Panc1 (cell line): ENCODE measurements around the gene CCDC187. TPM values are rescaled to one million over a fixed set of nuclear protein-coding genes. Genes with fewer than 3 reads are reported as not detected.

Experiments used
- ATAC-seq: fragments of 200-7000 bp; cut with Tn5 transposase; 2 replicates; pipeline ENCODE4 v1.9.1; 2020; ENCODE audit warnings: mild to moderate bottlenecking, moderate library complexity
- BruUV-seq: library from RNA; stranded (reverse); fragments of 400-500 nt; replicated peaks from 2 replicates; lab custom pipeline; 2021; lab: Mats Ljungman, UMichigan
- CTCF ChIA-PET: fragments of 300-600 bp; sonication (Branson Sonifier 250); formaldehyde crosslinking; loops from one replicate; lab custom pipeline; 2022; ENCODE audit warnings: antibody characterized with exemption; lab: Charles Lee
- POLR2A ChIA-PET: fragments of 300-600 bp; sonication (Branson Sonifier 250); formaldehyde crosslinking; loops from one replicate; lab custom pipeline; 2022; ENCODE audit warnings: antibody characterized with exemption; lab: Charles Lee
- DNase-seq: peaks from one replicate; pipeline ENCODE4 v3.0.0-alpha.2; 2010; ENCODE audit warnings: low read depth, low spot score
- H3K27ac ChIP-seq: 2 replicates; pipeline ENCODE4 v1.5.1; 2011; ENCODE audit warnings: mild to moderate bottlenecking, low read length, inconsistent platforms
- H3K27me3 ChIP-seq: fragments of 200-500 bp; sonication (Bioruptor generic); 2 replicates; pipeline ENCODE4 v1.6.0; 2014; ENCODE audit warnings: low read length, inconsistent platforms; ENCODE audit not compliant: control insufficient read depth, insufficient read depth
- H3K36me3 ChIP-seq: fragments of 200-500 bp; sonication (Bioruptor generic); 2 replicates; pipeline ENCODE4 v1.5.1; 2014; ENCODE audit warnings: inconsistent platforms, mild to moderate bottlenecking, low read length, moderate library complexity; ENCODE audit not compliant: control insufficient read depth, insufficient read depth
- H3K4me1 ChIP-seq: 2 replicates; pipeline ENCODE4 v1.5.1; 2011; ENCODE audit warnings: inconsistent platforms, mild to moderate bottlenecking, low read length, moderate library complexity; ENCODE audit not compliant: control insufficient read depth, insufficient read depth
- H3K4me3 ChIP-seq, 2 experiments: 2 replicates each; pipeline ENCODE4 v1.5.1; 2011 to 2012; ENCODE audit warnings: low read depth in 2 of 2, low read length in 2 of 2, mild to moderate bottlenecking in 2 of 2, inconsistent platforms in 1 of 2, moderate library complexity in 1 of 2
- H3K9me3 ChIP-seq: fragments of 200-500 bp; sonication (Bioruptor generic); 2 replicates; pipeline ENCODE4 v1.5.1; 2014; ENCODE audit warnings: low read depth, mild to moderate bottlenecking, inconsistent platforms, low read length, moderate library complexity; ENCODE audit not compliant: control insufficient read depth, insufficient read depth
- POLR2AphosphoS5 ChIP-seq: IDR thresholded peaks from 2 replicates; pipeline ENCODE4 v1.6.1; 2012; ENCODE audit warnings: mild to moderate bottlenecking, low read depth, low read length, moderate library complexity
- REST ChIP-seq, 2 experiments: IDR thresholded peaks; 2 replicates each; pipeline ENCODE4 v1.6.1; 2011 to 2012; ENCODE audit warnings: low read depth in 2 of 2, control low read depth in 1 of 2, low read length in 1 of 2, mild to moderate bottlenecking in 1 of 2, moderate library complexity in 1 of 2; ENCODE audit not compliant: insufficient read depth in 1 of 2
- SIN3A ChIP-seq: IDR thresholded peaks from 2 replicates; pipeline ENCODE4 v1.6.1; 2012; ENCODE audit warnings: low read depth, mild to moderate bottlenecking, low read length, moderate library complexity, borderline replicate concordance; ENCODE audit not compliant: insufficient read depth
- TCF7L2 ChIP-seq: IDR thresholded peaks from 2 replicates; pipeline ENCODE4 v1.6.1; 2011; ENCODE audit warnings: mild to moderate bottlenecking, low read depth, low read length, inconsistent platforms
- in situ Hi-C: cut with HindIII; loops from 2 replicates; pipeline ENCODE4 v1.10.0; 2016; ENCODE audit warnings: low sequenced_read_pairs, low pct_unique_long_range_greater_than_20kb
- intact Hi-C: fragments of 100-400 bp; cut with micrococcal nuclease; formaldehyde crosslinking; loops from one replicate; pipeline ENCODE4 v1.10.0; 2022; ENCODE audit not compliant: unreplicated experiment
- total RNA-seq: library from RNA; stranded (reverse); gene quantifications from one replicate; pipeline ENCODE4 v1.2.1, GENCODE V29; 2021; ENCODE audit not compliant: unreplicated experiment
- TF ChIP-seq, protein P1 (sequence below): fragments of 450-650 bp; IDR thresholded peaks from 2 replicates; pipeline ENCODE4 v1.5.1; 2017; ENCODE audit warnings: mild to moderate bottlenecking

Gene CCDC187
- total RNA-seq, 1 experiment from 2014 or later = not detected

DNA sequence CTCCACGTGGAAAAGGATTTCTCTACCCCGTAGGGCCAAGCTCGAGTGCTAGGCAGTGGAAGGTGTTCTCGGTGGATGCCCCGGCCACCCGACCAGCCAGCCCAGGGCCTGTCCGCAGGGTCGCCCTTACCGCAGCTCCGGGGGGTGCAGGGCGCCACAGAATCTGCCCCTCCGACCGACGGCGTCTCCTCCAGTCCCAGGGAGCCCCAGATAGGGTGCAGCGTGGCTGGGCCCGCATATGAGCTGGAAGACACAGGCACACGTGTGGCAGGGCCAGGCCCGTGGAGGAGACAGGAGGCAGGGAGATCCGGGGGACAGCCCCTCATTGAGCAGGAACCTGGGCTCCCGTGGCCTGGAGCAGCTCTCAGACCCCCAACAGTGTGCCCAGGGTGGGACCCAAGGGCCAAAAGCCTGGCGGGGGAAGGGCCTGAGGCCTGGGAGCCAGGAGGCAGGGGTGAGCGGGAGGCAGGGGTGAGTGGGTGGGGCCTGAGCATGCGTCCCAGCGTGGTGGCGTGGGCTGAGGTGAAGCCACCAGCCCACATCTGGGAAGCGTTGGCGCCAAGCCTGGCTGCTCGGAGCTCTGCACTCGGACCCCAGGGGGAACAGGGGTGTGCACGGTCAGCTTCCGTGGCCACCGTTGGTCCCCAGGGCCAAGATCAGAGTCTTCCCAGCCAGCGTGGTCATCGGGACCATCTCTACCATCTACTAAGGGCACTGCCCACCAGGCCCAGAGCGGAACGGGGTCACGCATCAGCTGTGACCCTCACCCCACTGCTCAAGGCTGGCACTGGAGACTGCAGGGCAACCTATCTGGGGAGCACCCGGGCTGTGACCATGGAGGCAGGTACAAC, 22.2 kb downstream of the CCDC187 start:
- no peaks in the 10 kb centered on the region for H3K9me3 ChIP-seq
- in situ Hi-C loops = no loop called here
- H3K4me3 ChIP-seq = no peak overlapping the region
- H3K36me3 ChIP-seq = no peaks in the 10 kb centered on the region
- ChIA-PET POLR2A (no interaction called here), CTCF (no interaction called here)
- TF ChIP-seq, protein P1, sequence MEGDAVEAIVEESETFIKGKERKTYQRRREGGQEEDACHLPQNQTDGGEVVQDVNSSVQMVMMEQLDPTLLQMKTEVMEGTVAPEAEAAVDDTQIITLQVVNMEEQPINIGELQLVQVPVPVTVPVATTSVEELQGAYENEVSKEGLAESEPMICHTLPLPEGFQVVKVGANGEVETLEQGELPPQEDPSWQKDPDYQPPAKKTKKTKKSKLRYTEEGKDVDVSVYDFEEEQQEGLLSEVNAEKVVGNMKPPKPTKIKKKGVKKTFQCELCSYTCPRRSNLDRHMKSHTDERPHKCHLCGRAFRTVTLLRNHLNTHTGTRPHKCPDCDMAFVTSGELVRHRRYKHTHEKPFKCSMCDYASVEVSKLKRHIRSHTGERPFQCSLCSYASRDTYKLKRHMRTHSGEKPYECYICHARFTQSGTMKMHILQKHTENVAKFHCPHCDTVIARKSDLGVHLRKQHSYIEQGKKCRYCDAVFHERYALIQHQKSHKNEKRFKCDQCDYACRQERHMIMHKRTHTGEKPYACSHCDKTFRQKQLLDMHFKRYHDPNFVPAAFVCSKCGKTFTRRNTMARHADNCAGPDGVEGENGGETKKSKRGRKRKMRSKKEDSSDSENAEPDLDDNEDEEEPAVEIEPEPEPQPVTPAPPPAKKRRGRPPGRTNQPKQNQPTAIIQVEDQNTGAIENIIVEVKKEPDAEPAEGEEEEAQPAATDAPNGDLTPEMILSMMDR = no peak
- TF ChIP-seq SIN3A (no peak), POLR2AphosphoS5 (no peak), REST (IDR thresholded peaks at IDR 0.05; ENCODE audit: insufficient read depth in 1 of 2, low read depth in 2 of 2, low read length in 1 of 2) (no peak), TCF7L2 (no peak)
- no peaks in the 10 kb centered on the region for H3K27me3 ChIP-seq
- ATAC-seq (no peak), DNase-seq (no peak)
- BruUV-seq = no TSS peak
- intact Hi-C loops = no loop called here
- H3K4me1 ChIP-seq = peaks cover 4% of the 10 kb centered on the region; the same call in 1 of the 2 replicates
- no peak overlapping the region for H3K27ac ChIP-seq

DNA sequence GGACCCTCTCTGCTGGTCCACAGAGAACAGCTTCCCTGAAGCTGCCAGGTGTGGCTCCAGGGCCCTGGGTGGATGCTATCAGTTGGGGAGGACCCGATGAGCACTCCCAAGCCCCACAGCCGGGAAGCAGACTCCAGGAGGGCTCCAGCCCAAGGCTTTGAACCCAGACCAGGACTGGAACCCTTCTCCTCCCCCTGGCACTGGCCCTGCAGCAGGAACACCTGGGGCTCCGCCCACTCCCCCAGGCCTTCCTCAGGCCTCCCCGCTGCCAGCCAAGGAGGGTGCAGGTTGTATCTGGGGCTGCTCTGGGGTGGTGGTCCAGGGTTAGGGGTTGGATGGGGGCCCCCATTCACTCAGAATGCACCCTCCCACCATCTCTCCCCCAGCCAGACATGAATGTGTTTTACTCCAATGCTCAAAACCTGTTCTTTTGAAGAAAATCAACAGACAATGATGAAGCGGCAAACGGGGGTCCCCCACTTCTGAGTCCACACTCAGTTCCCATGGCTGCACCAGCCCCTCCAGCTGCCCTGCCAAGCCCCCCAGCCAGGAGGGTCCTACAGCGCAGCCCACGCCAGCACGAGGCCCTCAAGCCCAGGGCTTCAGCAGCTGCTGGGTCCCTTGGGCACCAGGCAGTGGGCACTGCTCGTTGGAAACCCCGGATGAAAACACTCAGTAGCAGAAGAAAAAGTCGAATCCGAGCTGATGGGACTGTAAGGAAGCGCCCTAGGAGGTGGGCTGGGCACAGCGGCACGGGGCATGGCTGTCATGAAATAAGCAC, 23.2 kb downstream of the CCDC187 start:
- Histone ChIP-seq H3K27ac (no peak overlapping the region), H3K4me3 (no peak overlapping the region), H3K27me3 (no peaks in the 10 kb centered on the region), H3K36me3 (no peaks in the 10 kb centered on the region), H3K9me3 (no peaks in the 10 kb centered on the region), H3K4me1 (peaks cover 4% of the 10 kb centered on the region; the same call in 1 of the 2 replicates)
- intact Hi-C loops (no loop called here), in situ Hi-C loops (no loop called here)
- TF ChIP-seq REST (IDR thresholded peaks at IDR 0.05; ENCODE audit: insufficient read depth in 1 of 2, low read depth in 2 of 2, low read length in 1 of 2) = no peak
- TF ChIP-seq TCF7L2 = no peak
- TF ChIP-seq SIN3A = no peak
- TF ChIP-seq, protein P1 = no peak
- no peak for TF ChIP-seq POLR2AphosphoS5
- ATAC-seq = no peak
- ChIA-PET POLR2A (no interaction called here), CTCF (no interaction called here)
- no TSS peak for BruUV-seq
- no peak for DNase-seq
